GM12864 (cell line): Measurements from ENCODE around the gene HCFC1R1.

Source experiments
- DNase-seq: peaks from one replicate; pipeline ENCODE4 v3.0.0-alpha.2; 2011; ENCODE audit warnings: low read depth
- H3K4me3 ChIP-seq: 2 replicates; pipeline ENCODE4 v1.5.1; 2011; ENCODE audit warnings: mild to moderate bottlenecking, low read depth, low read length, control low read depth
- TF ChIP-seq, protein P1 (sequence below): IDR thresholded peaks from 2 replicates; pipeline ENCODE4 v1.5.1; 2011; ENCODE audit warnings: low read depth, mild to moderate bottlenecking, moderate library complexity, low read length, control low read depth, inconsistent platforms; ENCODE audit errors: missing control alignments

The HCFC1R1 gene

DNA sequence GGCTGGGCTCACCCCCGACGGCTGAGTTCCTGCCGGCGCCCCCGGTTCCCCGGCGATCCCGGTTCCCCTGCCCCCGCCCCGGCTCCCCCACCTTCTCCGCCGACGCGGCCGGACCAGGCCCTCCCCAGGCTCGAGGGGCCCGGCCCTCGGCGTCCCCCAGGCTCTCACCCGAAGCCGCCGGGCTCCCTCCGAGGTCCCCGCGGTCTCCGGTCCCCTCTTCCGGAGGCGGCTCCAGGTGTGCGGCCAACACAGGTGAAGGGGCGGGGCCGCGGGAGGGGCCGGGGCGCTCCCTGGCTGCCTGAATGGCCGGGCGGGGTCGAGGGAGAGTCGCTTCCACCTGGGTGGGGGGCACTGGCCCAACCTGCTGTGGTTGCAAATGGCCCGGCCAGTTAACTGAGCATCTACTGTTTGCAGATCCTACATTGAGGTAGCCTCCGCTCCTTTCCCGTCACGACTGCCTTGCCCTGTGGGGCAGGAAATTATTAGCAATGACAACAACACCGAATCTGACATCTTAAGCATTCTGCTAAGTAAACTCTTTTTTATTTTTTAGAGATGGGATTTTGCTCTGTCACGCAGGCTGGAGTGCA, 13.1 kb upstream of the HCFC1R1 start, which contains the start of gene BICDL2:
BICDL2 (minus strand) TSS at position 219 of the 590 bp plus-strand sequence. CDS start 1,448 bp downstream, outside the sequence.
- TF ChIP-seq, protein P1, sequence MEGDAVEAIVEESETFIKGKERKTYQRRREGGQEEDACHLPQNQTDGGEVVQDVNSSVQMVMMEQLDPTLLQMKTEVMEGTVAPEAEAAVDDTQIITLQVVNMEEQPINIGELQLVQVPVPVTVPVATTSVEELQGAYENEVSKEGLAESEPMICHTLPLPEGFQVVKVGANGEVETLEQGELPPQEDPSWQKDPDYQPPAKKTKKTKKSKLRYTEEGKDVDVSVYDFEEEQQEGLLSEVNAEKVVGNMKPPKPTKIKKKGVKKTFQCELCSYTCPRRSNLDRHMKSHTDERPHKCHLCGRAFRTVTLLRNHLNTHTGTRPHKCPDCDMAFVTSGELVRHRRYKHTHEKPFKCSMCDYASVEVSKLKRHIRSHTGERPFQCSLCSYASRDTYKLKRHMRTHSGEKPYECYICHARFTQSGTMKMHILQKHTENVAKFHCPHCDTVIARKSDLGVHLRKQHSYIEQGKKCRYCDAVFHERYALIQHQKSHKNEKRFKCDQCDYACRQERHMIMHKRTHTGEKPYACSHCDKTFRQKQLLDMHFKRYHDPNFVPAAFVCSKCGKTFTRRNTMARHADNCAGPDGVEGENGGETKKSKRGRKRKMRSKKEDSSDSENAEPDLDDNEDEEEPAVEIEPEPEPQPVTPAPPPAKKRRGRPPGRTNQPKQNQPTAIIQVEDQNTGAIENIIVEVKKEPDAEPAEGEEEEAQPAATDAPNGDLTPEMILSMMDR, result no peak
- H3K4me3 ChIP-seq, result no peak within 1 kb of the TSS
- no peak for DNase-seq

- no peak overlapping the region for H3K4me3 ChIP-seq
- DNase-seq, result no peak
- TF ChIP-seq, protein P1, result no peak
Measured at GRCh38 chr16:3035972-3036725, 12.4 kb upstream of the HCFC1R1 start.

GRCh38 chr16:3035289-3035971, 11.7 kb upstream of the HCFC1R1 start:
- no peak for DNase-seq
- H3K4me3 ChIP-seq, result no peak overlapping the region
- TF ChIP-seq, protein P1, result no peak

DNA sequence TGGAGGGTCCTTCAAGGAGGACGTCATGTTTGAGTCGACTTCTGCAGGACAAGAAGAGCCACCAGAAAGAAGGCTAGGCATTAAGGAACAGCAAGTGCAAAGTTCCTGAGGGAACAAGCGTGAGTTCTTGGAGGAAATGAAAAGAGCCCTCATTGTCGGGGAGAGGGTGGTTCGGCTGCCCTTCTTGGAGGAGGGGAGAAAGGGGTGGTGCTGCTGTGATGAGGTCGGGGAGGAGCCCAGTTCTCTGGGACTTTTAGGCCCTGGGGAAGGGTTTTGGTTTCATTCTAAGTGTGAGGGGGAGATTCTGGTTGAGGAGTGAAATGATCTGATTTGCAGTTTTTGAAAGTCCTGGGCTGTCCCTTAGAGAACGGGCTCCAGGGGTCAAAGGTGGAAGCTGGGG, 8.9 kb upstream of the HCFC1R1 start:
- no peak overlapping the region for H3K4me3 ChIP-seq
- TF ChIP-seq, protein P1, result no peak
- DNase-seq, result no peak

- H3K4me3 ChIP-seq, result no peak overlapping the region
Measured at GRCh38 chr16:3030222-3031212, 6.8 kb upstream of the HCFC1R1 start.

More at GRCh38 chr16:3030222-3031212, 6.8 kb upstream of the HCFC1R1 start:
- DNase-seq, result no peak
- TF ChIP-seq, protein P1, result peak; percentile 1
